PC-9 (cell line): ENCODE data around the gene EFCAB7. TPM values are rescaled to one million over a fixed set of nuclear protein-coding genes. Genes with fewer than 3 reads are reported as not detected.

Experiments used
- BruUV-seq: library from RNA; stranded (reverse); fragments of 400-500 nt; replicated peaks from 2 replicates; lab custom pipeline; 2021; lab: Mats Ljungman, UMichigan
- CTCF ChIA-PET: fragments of 300-600 bp; sonication (Branson Sonifier 250); formaldehyde crosslinking; loops from one replicate; lab custom pipeline; 2022; ENCODE audit warnings: antibody characterized with exemption; lab: Charles Lee
- POLR2A ChIA-PET: fragments of 300-600 bp; sonication (Branson Sonifier 250); formaldehyde crosslinking; loops from one replicate; lab custom pipeline; 2022; ENCODE audit warnings: antibody characterized with exemption; ENCODE audit not compliant: unreplicated experiment; lab: Charles Lee
- DNase-seq, 2 experiments: peaks; one replicate each; pipeline versions ENCODE4 v3.0.0 to v3.0.0-alpha.2; 2015 to 2022; ENCODE audit warnings: mixed read lengths in 1 of 2
- H2AFZ ChIP-seq: fragments of 200-600 bp; sonication (generic); 2 replicates; pipeline ENCODE4 v1.8.1; 2017; ENCODE audit warnings: antibody characterized with exemption
- H3F3A ChIP-seq: fragments of 200-600 bp; sonication (generic); 2 replicates; pipeline ENCODE4 v1.8.1; 2017; ENCODE audit warnings: antibody characterized with exemption, mild to moderate bottlenecking, low read depth; ENCODE audit not compliant: insufficient read depth
- H3K27ac ChIP-seq: fragments of 200-600 bp; sonication (generic); 2 replicates; pipeline ENCODE4 v1.6.1; 2016; ENCODE audit warnings: mixed run types
- H3K27me3 ChIP-seq: fragments of 200-600 bp; sonication (generic); 2 replicates; pipeline ENCODE4 v1.6.1; 2016; ENCODE audit warnings: low read depth, mixed run types; ENCODE audit not compliant: insufficient read depth
- H3K36me3 ChIP-seq: fragments of 200-600 bp; sonication (generic); 2 replicates; pipeline ENCODE4 v1.6.1; 2016; ENCODE audit warnings: low read depth, mixed run types
- H3K4me1 ChIP-seq: fragments of 200-600 bp; sonication (generic); replicated peaks from 2 replicates; pipeline ENCODE4 v1.6.1; 2016; ENCODE audit warnings: mixed run types; ENCODE audit not compliant: insufficient read depth
- H3K4me2 ChIP-seq: fragments of 200-600 bp; sonication (generic); 2 replicates; pipeline ENCODE4 v1.6.1; 2017; ENCODE audit warnings: mixed run types
- H3K4me3 ChIP-seq: fragments of 200-600 bp; sonication (generic); 2 replicates; pipeline ENCODE4 v1.6.1; 2016; ENCODE audit warnings: mixed run types
- H3K79me2 ChIP-seq: fragments of 200-600 bp; sonication (generic); 2 replicates; pipeline ENCODE4 v1.6.1; 2017; ENCODE audit warnings: low read depth, mixed run types
- H3K9me2 ChIP-seq: fragments of 200-600 bp; sonication (generic); 2 replicates; pipeline ENCODE4 v1.8.1; 2017; ENCODE audit warnings: mild to moderate bottlenecking; ENCODE audit not compliant: insufficient read depth
- H3K9me3 ChIP-seq: fragments of 200-600 bp; sonication (generic); 2 replicates; pipeline ENCODE4 v1.8.1; 2016; ENCODE audit warnings: low read depth; ENCODE audit not compliant: insufficient read depth
- H4K20me1 ChIP-seq: fragments of 200-600 bp; sonication (generic); 2 replicates; pipeline ENCODE4 v1.8.1; 2017; ENCODE audit not compliant: insufficient read depth
- CTCF ChIP-seq: fragments of 200-600 bp; sonication (generic); conservative IDR thresholded peaks from 2 replicates; pipeline ENCODE4 v1.6.1; 2017; ENCODE audit warnings: mixed run types, antibody characterized with exemption, mild to moderate bottlenecking, moderate library complexity
- EZH2 ChIP-seq: fragments of 200-600 bp; sonication (generic); IDR thresholded peaks from 2 replicates; pipeline ENCODE4 v1.8.0; 2017; ENCODE audit warnings: antibody characterized with exemption, low read depth
- intact Hi-C: fragments of 100-400 bp; cut with micrococcal nuclease; formaldehyde crosslinking; loops from one replicate; pipeline ENCODE4 v1.10.0; 2022; ENCODE audit not compliant: unreplicated experiment
- total RNA-seq: library from RNA; stranded (reverse); gene quantifications from 2 replicates; pipeline ENCODE4 v1.2.3, GENCODE V29; 2021

The EFCAB7 gene
- total RNA-seq, 1 experiment from 2014 or later = 11.2 TPM

DNA sequence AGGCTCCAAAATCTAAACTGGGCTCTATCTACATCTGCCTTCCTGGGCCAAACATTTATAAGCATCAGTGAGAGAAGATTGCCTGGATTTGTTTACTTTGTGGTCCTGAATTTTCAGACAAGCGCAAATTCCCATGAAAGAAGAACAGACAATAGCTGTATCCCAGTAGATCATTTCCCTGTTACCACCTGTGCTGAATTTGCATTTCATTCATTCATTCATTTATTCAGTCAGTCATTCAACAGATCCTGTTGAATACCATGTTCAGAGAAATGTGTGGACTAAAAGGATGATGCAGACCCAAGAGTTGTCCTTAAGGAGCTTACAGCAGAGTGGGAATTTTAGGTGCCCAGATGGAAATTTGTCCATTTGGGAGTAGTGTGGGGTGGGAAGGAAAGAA is 72.1 kb downstream of the EFCAB7 start:
- ChIA-PET CTCF (no interaction called here), POLR2A (no interaction called here)
- Histone ChIP-seq H3K4me2 (peak overlapping the region; percentile 89), H3K4me3 (peak overlapping the region; percentile 76; the same call in 1 of the 2 replicates), H3K27me3 (no peaks in the 10 kb centered on the region), H4K20me1 (no peaks in the 10 kb centered on the region), H3K9me3 (no peaks in the 10 kb centered on the region), H3K27ac (no peak overlapping the region), H3F3A (peaks cover 14% of the 10 kb centered on the region; the same call in 1 of the 2 replicates), H3K36me3 (no peaks in the 10 kb centered on the region; the same call in 1 of the 2 replicates), H3K4me1 (peaks cover 27% of the 10 kb centered on the region), H3K9me2 (peaks cover 3% of the 10 kb centered on the region; the same call in 1 of the 2 replicates), H3K79me2 (peaks cover 66% of the 10 kb centered on the region), H2AFZ (no peak overlapping the region)
- intact Hi-C loops = loop anchor here (2.0 kb wide), 1 partner anchor 67 kb away; no protein-coding TSS in a partner anchor
- no peak for DNase-seq
- BruUV-seq = no TSS peak
- TF ChIP-seq EZH2 (no peak), CTCF (no peak)

DNA sequence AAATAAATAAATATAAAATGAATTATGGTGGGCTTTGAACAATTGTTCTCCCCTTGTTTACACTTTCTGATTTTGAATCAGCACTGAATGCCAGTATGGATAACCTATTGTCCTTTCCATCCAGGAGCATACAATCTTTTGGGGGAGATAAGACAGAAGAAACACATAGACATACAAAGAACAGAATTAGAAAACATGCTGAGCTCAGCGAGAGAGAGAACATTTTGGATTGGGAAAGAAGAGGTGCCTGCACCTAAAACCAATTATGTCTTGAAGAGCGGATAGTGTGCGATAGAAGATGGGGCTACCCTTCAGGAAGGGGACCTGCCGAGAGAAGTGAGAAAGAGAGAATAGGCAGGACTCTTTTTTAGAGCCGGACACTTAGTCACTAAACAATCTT is 76.5 kb downstream of the EFCAB7 start:
- TF ChIP-seq CTCF (no peak), EZH2 (no peak)
- H4K20me1 ChIP-seq = no peaks in the 10 kb centered on the region
- POLR2A ChIA-PET = no interaction called here
- no peaks in the 10 kb centered on the region for H3K9me3 ChIP-seq
- H3K4me1 ChIP-seq = peaks cover 12% of the 10 kb centered on the region
- H3K9me2 ChIP-seq = no peaks in the 10 kb centered on the region
- no TSS peak for BruUV-seq
- no peak overlapping the region for H3K27ac ChIP-seq
- H3F3A ChIP-seq = peaks cover 2% of the 10 kb centered on the region; the same call in 1 of the 2 replicates
- no peak overlapping the region for H3K4me2 ChIP-seq
- no peaks in the 10 kb centered on the region for H3K27me3 ChIP-seq
- peaks cover 7% of the 10 kb centered on the region; the same call in 1 of the 2 replicates for H3K36me3 ChIP-seq
- H3K4me3 ChIP-seq = no peak overlapping the region
- no peak for DNase-seq
- intact Hi-C loops = no loop called here
- H3K79me2 ChIP-seq = peaks cover 85% of the 10 kb centered on the region
- CTCF ChIA-PET = no interaction called here
- no peak overlapping the region for H2AFZ ChIP-seq

- no peaks in the 10 kb centered on the region for H4K20me1 ChIP-seq
- H2AFZ ChIP-seq = no peak overlapping the region
- peaks cover 8% of the 10 kb centered on the region for H3K4me1 ChIP-seq
- H3K27ac ChIP-seq = no peak overlapping the region
- H3K36me3 ChIP-seq = peaks cover 7% of the 10 kb centered on the region; the same call in 1 of the 2 replicates
- peaks cover 85% of the 10 kb centered on the region for H3K79me2 ChIP-seq
- intact Hi-C loops = no loop called here
- BruUV-seq = no TSS peak
- DNase-seq = no peak
- ChIA-PET POLR2A (no interaction called here), CTCF (no interaction called here)
- TF ChIP-seq CTCF (no peak), EZH2 (no peak)
- H3K9me3 ChIP-seq = no peaks in the 10 kb centered on the region
- no peak overlapping the region for H3K4me3 ChIP-seq
- H3F3A ChIP-seq = no peaks in the 10 kb centered on the region; the same call in 1 of the 2 replicates
- H3K9me2 ChIP-seq = no peaks in the 10 kb centered on the region
- H3K27me3 ChIP-seq = no peaks in the 10 kb centered on the region
- no peak overlapping the region for H3K4me2 ChIP-seq
Measured at GRCh38 chr1:63600248-63600647, 76.9 kb downstream of the EFCAB7 start.
